Fibroblast of lung (primary cell): ENCODE results near the gene CASKIN2.

Experiments
- CTCF ChIP-seq, 2 donors: IDR thresholded peaks in 1 of 2; conservative IDR thresholded peaks in 1 of 2; 1 replicate in 1 of 2; 2 replicates in 1 of 2; pipeline ENCODE4 v1.5.1; 2011 to 2012; ENCODE audit warnings: low read length in 2 of 2, control low read depth in 1 of 2, inconsistent platforms in 1 of 2, low read depth in 1 of 2, mild to moderate bottlenecking in 1 of 2
- EZH2 ChIP-seq: IDR thresholded peaks from 2 replicates; pipeline ENCODE4 v1.5.1; 2012; ENCODE audit warnings: low read length, control low read depth, mild to moderate bottlenecking; ENCODE audit errors: missing control alignments

DNA sequence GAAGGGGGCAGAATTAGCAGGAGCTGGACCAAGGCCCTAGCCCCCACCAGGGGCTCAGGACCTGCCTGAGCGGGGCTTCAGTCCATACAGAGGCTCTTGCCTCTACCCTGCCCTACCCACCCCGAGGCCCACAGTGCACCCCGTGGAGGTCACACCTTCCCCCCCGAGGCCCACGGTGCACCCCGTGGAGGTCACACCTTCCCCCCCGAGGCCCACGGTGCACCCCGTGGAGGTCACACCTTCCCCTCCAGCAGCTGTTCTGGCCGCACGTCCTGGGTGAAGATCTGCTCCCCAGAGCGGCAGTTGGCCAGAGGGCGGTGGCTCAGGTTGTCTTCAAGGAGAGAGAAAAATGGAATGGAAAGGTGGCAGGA is 11.4 kb downstream of the CASKIN2 start:
- no peak for TF ChIP-seq CTCF (conservative IDR thresholded peaks at IDR 0.05 in 1 of 2, IDR thresholded peaks at IDR 0.05 in 1 of 2; ENCODE audit: low read depth in 1 of 2, low read length in 2 of 2)
- no peak for TF ChIP-seq EZH2
